ENCODE results near the gene PGAM5.

- no peak for TF ChIP-seq CTCF (IDR thresholded peaks at IDR 0.05)
- TF ChIP-seq POLR2A (IDR thresholded peaks at IDR 0.05), result no peak
These were observed 24.9 kb downstream of the PGAM5 start for GRCh38 chr12:132735496-132735895.
